ENCODE results near the gene CARMIL1.

GRCh38 chr6:25558155-25558817 is 279.1 kb downstream of the CARMIL1 start:
- TF ChIP-seq EZH2 (IDR thresholded peaks at IDR 0.05; ENCODE audit: insufficient read depth, low read length) = no peak
- no peak for TF ChIP-seq CTCF (IDR thresholded peaks at IDR 0.05; ENCODE audit: insufficient read depth, low read depth, low read length)

All from astrocyte (in vitro differentiated cells and primary cell).